Keratinocyte (primary cell): ENCODE measurements around the gene NDUFB6. TPM values are rescaled to one million over a fixed set of nuclear protein-coding genes. Genes with fewer than 3 reads are reported as not detected.

Experiments used
- DNase-seq: peaks from one replicate; pipeline ENCODE4 v3.0.0-alpha.2; 2011; ENCODE audit warnings: low read depth, missing footprints, low spot score
- FAIRE-seq: peaks from 2 replicates; lab custom pipeline; 2011; peaks lifted over from hg19 to GRCh38; lab: Jason Lieb, UNC
- H2AFZ ChIP-seq: 2 replicates; pipeline ENCODE4 v1.6.0; 2012; ENCODE audit warnings: low read length, control low read depth, inconsistent platforms; ENCODE audit not compliant: control insufficient read depth
- H3K27ac ChIP-seq: 2 replicates; pipeline ENCODE4 v1.5.1; 2011; ENCODE audit warnings: low read length; ENCODE audit not compliant: control insufficient read depth, insufficient read depth
- H3K27me3 ChIP-seq: 3 replicates; pipeline ENCODE4 v1.6.0; 2011; ENCODE audit warnings: low read length; ENCODE audit not compliant: control insufficient read depth, insufficient read depth; ENCODE audit errors: extremely low read depth
- H3K36me3 ChIP-seq, 2 experiments: 2 replicates in 1 of 2; 3 replicates in 1 of 2; pipeline ENCODE4 v1.5.1; 2011; ENCODE audit warnings: low read length in 2 of 2, mild to moderate bottlenecking in 1 of 2; ENCODE audit not compliant: control insufficient read depth in 2 of 2, insufficient read depth in 2 of 2; ENCODE audit errors: extremely low read depth in 1 of 2
- H3K4me1 ChIP-seq: 3 replicates; pipeline ENCODE4 v1.5.1; 2011; ENCODE audit warnings: low read length; ENCODE audit not compliant: control insufficient read depth, insufficient read depth; ENCODE audit errors: extremely low read depth
- H3K4me2 ChIP-seq: 3 replicates; pipeline ENCODE4 v1.6.0; 2011; ENCODE audit warnings: low read depth, low read length; ENCODE audit not compliant: control insufficient read depth, insufficient read depth; ENCODE audit errors: extremely low read depth
- H3K4me3 ChIP-seq, 3 experiments: fragments of 200-600 bp in 1 of 3; sonication (generic) in 1 of 3; 2 replicates in 2 of 3; 3 replicates in 1 of 3; pipeline ENCODE4 v1.5.1; 2011 to 2016; ENCODE audit warnings: low read length in 3 of 3, mild to moderate bottlenecking in 3 of 3, control low read depth in 2 of 3, inconsistent platforms in 1 of 3, low read depth in 1 of 3, mixed read lengths in 1 of 3, mixed run types in 1 of 3, moderate library complexity in 1 of 3; ENCODE audit not compliant: control insufficient read depth in 2 of 3, insufficient read depth in 2 of 3; ENCODE audit errors: extremely low read depth in 1 of 3
- H3K79me2 ChIP-seq: 2 replicates; pipeline ENCODE4 v1.6.0; 2012; ENCODE audit warnings: low read length; ENCODE audit not compliant: control insufficient read depth, insufficient read depth
- H3K9ac ChIP-seq: 3 replicates; pipeline ENCODE4 v1.6.0; 2011; ENCODE audit warnings: low read length; ENCODE audit not compliant: control insufficient read depth, insufficient read depth; ENCODE audit errors: extremely low read depth
- H3K9me1 ChIP-seq: 3 replicates; pipeline ENCODE4 v1.6.0; 2011; ENCODE audit warnings: low read length; ENCODE audit not compliant: control insufficient read depth, insufficient read depth; ENCODE audit errors: extremely low read depth
- H3K9me3 ChIP-seq: 2 replicates; pipeline ENCODE4 v1.5.1; 2012; ENCODE audit warnings: low read depth, low read length; ENCODE audit not compliant: control insufficient read depth
- H4K20me1 ChIP-seq: 3 replicates; pipeline ENCODE4 v1.6.0; 2011; ENCODE audit warnings: low read length; ENCODE audit not compliant: control insufficient read depth, insufficient read depth; ENCODE audit errors: extremely low read depth
- CTCF ChIP-seq, 3 experiments: IDR thresholded peaks in 1 of 3; conservative IDR thresholded peaks in 1 of 3; optimal IDR thresholded peaks in 1 of 3; 2 replicates in 2 of 3; 3 replicates in 1 of 3; pipeline versions ENCODE3 to v1.5.1; 2011; ENCODE audit warnings: low read length in 3 of 3, mild to moderate bottlenecking in 3 of 3, moderate library complexity in 2 of 3, control low read depth in 1 of 3, inconsistent platforms in 1 of 3; ENCODE audit not compliant: insufficient read depth in 2 of 3; ENCODE audit errors: extremely low read depth in 1 of 3
- EZH2 ChIP-seq: IDR thresholded peaks from one replicate; pipeline ENCODE4 v1.6.1; 2012; ENCODE audit warnings: inconsistent platforms, mild to moderate bottlenecking, low read length, moderate library complexity
- dilution Hi-C: fragments of 300-500 bp; cut with MboI; formaldehyde crosslinking; loops from one replicate; pipeline ENCODE4 v1.7.0; 2020; ENCODE audit warnings: low sequenced_read_pairs; ENCODE audit not compliant: extremely low pct_ligation_motif_present
- polyA plus RNA-seq, 5 experiments: library from polyadenylated mRNA; depleted of rRNA in 3 of 5; stranded (reverse) in 3 of 5; stranded (forward) in 1 of 5; unstranded in 1 of 5; fragments of >200 nt; gene quantifications; 1 replicate in 1 of 5; 2 replicates in 3 of 5; 3 replicates in 1 of 5; pipeline versions ENCODE4 v1.2.1 to v1.2.3, GENCODE V29; 2011 to 2012; ENCODE audit warnings: missing spikeins in 2 of 5, low read depth in 1 of 5, low replicate concordance in 1 of 5

Gene NDUFB6
- polyA plus RNA-seq, 1 donor (not counting 4 experiments of a cell fraction or from before 2014, with no cell fraction given) = 67.0 TPM

GRCh38 chr9:32554107-32554506, 18.9 kb downstream of the NDUFB6 start:
- Histone ChIP-seq H2AFZ (no peak overlapping the region), H3K9me3 (no peaks in the 10 kb centered on the region), H3K4me1 (peaks cover 12% of the 10 kb centered on the region), H3K9me1 (no peaks in the 10 kb centered on the region), H3K36me3 (peaks cover 2 to 3% of the 10 kb centered on the region in 2 experiments), H4K20me1 (peaks cover 3% of the 10 kb centered on the region), H3K79me2 (peaks cover 39% of the 10 kb centered on the region), H3K27ac (no peak overlapping the region), H3K27me3 (no peaks in the 10 kb centered on the region), H3K4me3 (no peak overlapping the region), H3K4me2 (no peak overlapping the region), H3K9ac (no peak overlapping the region)
- dilution Hi-C loops = loop anchor here (25.0 kb wide), 1 partner anchor 117 kb away; no protein-coding TSS in a partner anchor
- FAIRE-seq (no peak), DNase-seq (no peak)
- no peak for TF ChIP-seq EZH2
- no peak for TF ChIP-seq CTCF (optimal IDR thresholded peaks at IDR 0.05 in 1 of 3, IDR thresholded peaks at IDR 0.05 in 1 of 3, conservative IDR thresholded peaks at IDR 0.05 in 1 of 3; ENCODE audit: extremely low read depth in 1 of 3, insufficient read depth in 2 of 3, low read length in 3 of 3)

GRCh38 chr9:32552172-32552872, 20.6 kb downstream of the NDUFB6 start, which contains the start of the genes SMIM27 and TOPORS:
Gene SMIM27 (plus strand): TSS chr9:32552327. CDS start chr9:32552435, 108 bp downstream.
Gene TOPORS (minus strand): TSS chr9:32552586. CDS start chr9:32552436, 150 bp downstream.
- Histone ChIP-seq H3K79me2 (peaks cover 52% of the 10 kb centered on the region), H3K27me3 (no peaks in the 10 kb centered on the region), H3K36me3 (peaks cover 2 to 3% of the 10 kb centered on the region in 2 experiments), H3K4me3 (peak within 1 kb of the TSS; percentile 64 to 97 (median 77)), H3K9me1 (no peaks in the 10 kb centered on the region), H3K4me2 (peak within 1 kb of the TSS; percentile 94), H3K4me1 (peaks cover 12% of the 10 kb centered on the region), H3K27ac (peak within 1 kb of the TSS; percentile 91), H3K9me3 (no peaks in the 10 kb centered on the region), H4K20me1 (peaks cover 3% of the 10 kb centered on the region), H2AFZ (peak within 1 kb of the TSS; percentile 75), H3K9ac (peak within 1 kb of the TSS; percentile 91)
- FAIRE-seq (peak; percentile 60), DNase-seq (peak; percentile 69)
- peak in 1 of 3 experiments; percentile 15 for TF ChIP-seq CTCF (optimal IDR thresholded peaks at IDR 0.05 in 1 of 3, IDR thresholded peaks at IDR 0.05 in 1 of 3, conservative IDR thresholded peaks at IDR 0.05 in 1 of 3; ENCODE audit: extremely low read depth in 1 of 3, insufficient read depth in 2 of 3, low read length in 3 of 3)
- TF ChIP-seq EZH2 = no peak
- dilution Hi-C loops = loop anchor here (25.0 kb wide), 1 partner anchor 115 kb away; no protein-coding TSS in a partner anchor
